IMR-90 (cell line): Measurements from ENCODE around the gene BNIP2. TPM values are rescaled to one million over a fixed set of nuclear protein-coding genes. Genes with fewer than 3 reads are reported as not detected.
A peak's percentile ranks its signal among the peaks of the same experiment; 100 is the strongest.

Experiments
- ATAC-seq: fragments of 200-7000 bp; cut with Tn5 transposase; 2 replicates; pipeline ENCODE4 v1.9.1; 2020; ENCODE audit warnings: low read depth, mild to moderate bottlenecking, moderate library complexity
- BruUV-seq: library from RNA; stranded (reverse); fragments of 400-500 nt; replicated peaks from 2 replicates; lab custom pipeline; 2021; lab: Mats Ljungman, UMichigan
- CTCF ChIA-PET: fragments of 300-600 bp; formaldehyde crosslinking; extraction: SDS; loops from one replicate; lab custom pipeline; 2021; ENCODE audit warnings: antibody characterized with exemption; lab: Yijun Ruan, JAX
- POLR2A ChIA-PET: fragments of 300-600 bp; sonication (Branson Sonifier 250); formaldehyde crosslinking; loops from one replicate; lab custom pipeline; 2022; ENCODE audit warnings: antibody characterized with exemption; ENCODE audit not compliant: unreplicated experiment; lab: Charles Lee
- DNase-seq: peaks from one replicate; pipeline ENCODE4 v3.0.0; 2013
- H2AFZ ChIP-seq: replicated peaks from 2 replicates; pipeline ENCODE3; 2013; ENCODE audit warnings: low read length, mild to moderate bottlenecking; ENCODE audit not compliant: poor library complexity
- H2AK5ac ChIP-seq: 2 replicates; pipeline ENCODE4 v1.6.1; 2013; ENCODE audit warnings: low read depth, low read length, inconsistent platforms
- H2AK9ac ChIP-seq: replicated peaks from 2 replicates; pipeline ENCODE3; 2013; ENCODE audit warnings: mild to moderate bottlenecking, low read depth, low read length, moderate library complexity; ENCODE audit not compliant: poor library complexity
- H2BK120ac ChIP-seq: 2 replicates; pipeline ENCODE4 v1.6.1; 2013; ENCODE audit warnings: low read depth, low read length, inconsistent platforms
- H2BK15ac ChIP-seq: 3 replicates; pipeline ENCODE4 v1.6.1; 2013; ENCODE audit warnings: low read depth, low read length, inconsistent platforms
- H2BK20ac ChIP-seq: 2 replicates; pipeline ENCODE4 v1.6.1; 2013; ENCODE audit warnings: low read depth, mild to moderate bottlenecking, inconsistent platforms, low read length, moderate library complexity
- H2BK5ac ChIP-seq: 2 replicates; pipeline ENCODE4 v1.6.1; 2013; ENCODE audit warnings: mild to moderate bottlenecking, low read depth, low read length, inconsistent platforms; ENCODE audit not compliant: poor library complexity, severe bottlenecking
- H3K14ac ChIP-seq: replicated peaks from 2 replicates; pipeline ENCODE4 v1.6.1; 2013; ENCODE audit warnings: low read depth, low read length, inconsistent platforms
- H3K18ac ChIP-seq: 2 replicates; pipeline ENCODE4 v1.6.1; 2013; ENCODE audit warnings: low read depth, low read length, control low read depth
- H3K23ac ChIP-seq: 2 replicates; pipeline ENCODE4 v1.6.1; 2013; ENCODE audit warnings: low read depth, low read length, inconsistent platforms
- H3K27ac ChIP-seq: 2 replicates; pipeline ENCODE4 v1.5.1; 2013; ENCODE audit warnings: mild to moderate bottlenecking, control low read depth, low read length; ENCODE audit not compliant: insufficient read depth
- H3K27me3 ChIP-seq: 2 replicates; pipeline ENCODE4 v1.6.1; 2013; ENCODE audit warnings: low read length; ENCODE audit not compliant: control insufficient read depth, insufficient read depth
- H3K36me3 ChIP-seq: 2 replicates; pipeline ENCODE4 v1.6.1; 2013; ENCODE audit warnings: low read length, mixed read lengths; ENCODE audit not compliant: control insufficient read depth, insufficient read depth
- H3K4ac ChIP-seq: 2 replicates; pipeline ENCODE4 v1.6.1; 2013; ENCODE audit warnings: low read depth, low read length, inconsistent platforms
- H3K4me1 ChIP-seq: 2 replicates; pipeline ENCODE4 v1.6.1; 2013; ENCODE audit warnings: low read length, mixed read lengths; ENCODE audit not compliant: control insufficient read depth, insufficient read depth
- H3K4me2 ChIP-seq: 2 replicates; pipeline ENCODE4 v1.6.1; 2013; ENCODE audit warnings: low read depth, mild to moderate bottlenecking, control low read depth, low read length, moderate library complexity
- H3K4me3 ChIP-seq: 2 replicates; pipeline ENCODE4 v1.5.1; 2013; ENCODE audit warnings: low read depth, mild to moderate bottlenecking, control low read depth, low read length, moderate library complexity; ENCODE audit not compliant: insufficient read depth
- H3K56ac ChIP-seq: 2 replicates; pipeline ENCODE4 v1.6.1; 2013; ENCODE audit warnings: low read length, inconsistent platforms; ENCODE audit not compliant: insufficient read depth; ENCODE audit errors: extremely low read depth
- H3K79me1 ChIP-seq, 2 experiments: 2 replicates each; pipeline ENCODE4 v1.6.1; 2013; ENCODE audit warnings: low read length in 2 of 2, inconsistent platforms in 1 of 2, low read depth in 1 of 2
- H3K9ac ChIP-seq: 2 replicates; pipeline ENCODE4 v1.6.1; 2013; ENCODE audit warnings: low read depth, low read length, control low read depth
- H3K9me1 ChIP-seq: 2 replicates; pipeline ENCODE4 v1.6.1; 2013; ENCODE audit warnings: low read length, inconsistent platforms; ENCODE audit not compliant: insufficient read depth
- H3K9me3 ChIP-seq: 2 replicates; pipeline ENCODE4 v1.6.1; 2013; ENCODE audit warnings: low read length; ENCODE audit not compliant: control insufficient read depth, insufficient read depth
- H4K20me1 ChIP-seq: 2 replicates; pipeline ENCODE4 v1.6.1; 2013; ENCODE audit warnings: low read length, inconsistent platforms; ENCODE audit not compliant: insufficient read depth
- H4K5ac ChIP-seq: 2 replicates; pipeline ENCODE4 v1.6.1; 2013; ENCODE audit warnings: mild to moderate bottlenecking, low read depth, low read length, control low read depth
- H4K8ac ChIP-seq, 2 experiments: 2 replicates each; pipeline ENCODE4 v1.6.1; 2013; ENCODE audit warnings: low read depth in 2 of 2, low read length in 2 of 2, control low read depth in 1 of 2, inconsistent platforms in 1 of 2
- H4K91ac ChIP-seq: 2 replicates; pipeline ENCODE4 v1.6.1; 2013; ENCODE audit warnings: low read depth, low read length, inconsistent platforms; ENCODE audit not compliant: insufficient read depth
- CTCF ChIP-seq: conservative IDR thresholded peaks from 2 replicates; pipeline ENCODE4 v1.5.1; 2012; ENCODE audit warnings: mild to moderate bottlenecking, low read depth, low read length, improper control_type of control experiment
- RAD21 ChIP-seq: IDR thresholded peaks from 2 replicates; pipeline ENCODE4 v1.6.1; 2012; ENCODE audit warnings: low read length, improper control_type of control experiment
- SMC3 ChIP-seq: fragments of 150-350 bp; IDR thresholded peaks from 2 replicates; pipeline ENCODE4 v1.6.1; 2016; ENCODE audit warnings: low read depth, mild to moderate bottlenecking, antibody characterized with exemption, low read length, moderate library complexity
- WGBS, 2 experiments: methylation state at CpG; one replicate each; pipeline versions ENCODE4 v1.1.5 to v1.1.7; 2013; ENCODE audit warnings: missing lambda C conversion rate in 2 of 2; ENCODE audit not compliant: insufficient read length in 1 of 2; ENCODE audit errors: extremely low coverage in 2 of 2; 5-methylcytosine and 5-hydroxymethylcytosine counted together
- dilution Hi-C: fragments of 300-500 bp; cut with HindIII; formaldehyde crosslinking; loops from one replicate; pipeline ENCODE4 v1.14.3; 2018; ENCODE audit warnings: low sequenced_read_pairs; ENCODE audit not compliant: unreplicated experiment
- in situ Hi-C: fragments of 300-500 bp; cut with MboI; formaldehyde crosslinking; loops from 3 replicates; pipeline ENCODE4 v1.14.3; 2019; ENCODE audit warnings: low sequenced_read_pairs, inconsistent platforms, mixed read lengths
- intact Hi-C: fragments of 100-400 bp; cut with micrococcal nuclease; formaldehyde crosslinking; loops from 2 replicates; pipeline ENCODE4 v1.10.0; 2022
- polyA plus RNA-seq, 3 experiments: library from polyadenylated mRNA; depleted of rRNA; stranded (reverse); fragments of >200 nt; gene quantifications; 2 replicates each; pipeline ENCODE4 v1.2.3, GENCODE V29; 2012; ENCODE audit warnings: low replicate concordance in 1 of 3
- total RNA-seq: library from RNA; depleted of rRNA; stranded (reverse); fragments of >200 nt; gene quantifications from 2 replicates; pipeline ENCODE4 v1.2.3, GENCODE V29; 2012

BNIP2 gene
- total and polyA plus RNA-seq, 2 of the 4 experiments (the other 2 are of a cell fraction) = 36.9 to 47.3 TPM

DNA sequence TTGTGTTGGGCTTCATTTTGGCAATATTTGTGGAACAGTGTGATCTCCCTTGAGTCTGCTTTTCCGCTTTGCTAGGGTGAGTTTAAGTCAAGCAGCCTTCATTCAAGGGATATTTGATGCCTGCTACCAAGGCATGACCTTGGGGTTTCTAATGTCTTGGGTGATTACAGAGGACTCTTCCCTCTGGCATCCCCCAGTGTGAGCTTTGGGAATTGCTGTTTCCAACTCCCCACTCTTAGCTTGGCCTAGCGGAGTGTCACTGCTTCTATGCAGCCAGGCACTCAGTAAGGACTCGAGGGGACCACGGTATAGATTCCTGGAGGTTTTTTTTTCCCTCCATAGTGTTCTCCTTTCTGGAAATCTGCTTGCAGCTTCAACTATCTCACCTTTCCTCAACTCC is 56.4 kb downstream of the BNIP2 start:
- Histone ChIP-seq H2BK120ac (no peak overlapping the region), H3K79me1 (no peaks in the 10 kb centered on the region), H2BK15ac (no peak overlapping the region), H3K56ac (no peak overlapping the region), H4K20me1 (no peaks in the 10 kb centered on the region), H3K23ac (no peak overlapping the region; the same call in 1 of the 2 replicates), H2BK20ac (no peak overlapping the region), H2AK5ac (no peak overlapping the region), H2AK9ac (no peak overlapping the region), H3K4me2 (no peak overlapping the region), H4K91ac (no peak overlapping the region), H3K27me3 (no peaks in the 10 kb centered on the region), H3K9me3 (no peaks in the 10 kb centered on the region), H2BK5ac (no peak overlapping the region), H3K18ac (no peak overlapping the region), H3K9ac (no peak overlapping the region), H4K5ac (no peak overlapping the region), H3K4me1 (no peaks in the 10 kb centered on the region), H3K4ac (no peak overlapping the region), H4K8ac (no peak overlapping the region), H3K36me3 (peaks cover 4% of the 10 kb centered on the region; the same call in 1 of the 2 replicates), H2AFZ (no peak overlapping the region), H3K27ac (no peak overlapping the region), H3K14ac (no peak overlapping the region), H3K9me1 (no peaks in the 10 kb centered on the region), H3K4me3 (no peak overlapping the region)
- ATAC-seq = peak; percentile 71
- dilution Hi-C loops (no loop called here), intact Hi-C loops (no loop called here), in situ Hi-C loops (no loop called here)
- BruUV-seq = no TSS peak
- DNase-seq = no peak
- no CpG with 5 or more reads among the region's 4 CpGs for WGBS, 2 experiments
- ChIA-PET POLR2A (no interaction called here), CTCF (interaction anchor here (0.8 to 1.3 kb wide), 4 partner anchors 9 to 100 kb away, joined by 3 to 4 read pairs (median 4); partner anchors contain the start of gene GCNT3)
- 0 out of 2 replicates have a peak, but pooled peaks have one; percentile 27 for TF ChIP-seq CTCF
- no peak for TF ChIP-seq SMC3
- TF ChIP-seq RAD21 = peak; percentile 9; the same call in 1 of the 2 replicates
